ENCODE data around the gene TMPRSS15.

The TMPRSS15 gene

GRCh38 chr21:18235545-18235944 lies 168.0 kb downstream of the TMPRSS15 start:
- Mint-ChIP-seq H3K4me3 (no peak overlapping the region), H3K9me3 (peaks cover 3% of the 10 kb centered on the region), H3K27me3 (no peaks in the 10 kb centered on the region), H3K27ac (no peak overlapping the region), H3K4me1 (ENCODE audit: low read depth) (no peaks in the 10 kb centered on the region), H3K36me3 (ENCODE audit: low read depth) (no peaks in the 10 kb centered on the region)

- Mint-ChIP-seq H3K27ac (no peak overlapping the region), H3K27me3 (no peaks in the 10 kb centered on the region), H3K4me3 (no peak overlapping the region), H3K36me3 (ENCODE audit: low read depth) (no peaks in the 10 kb centered on the region), H3K9me3 (peaks cover 3% of the 10 kb centered on the region), H3K4me1 (ENCODE audit: low read depth) (no peaks in the 10 kb centered on the region)
Observed at GRCh38 chr21:18228060-18228739, 175.4 kb downstream of the TMPRSS15 start.

- H3K4me3 Mint-ChIP-seq: no peak overlapping the region
- no peaks in the 10 kb centered on the region for H3K4me1 Mint-ChIP-seq (ENCODE audit: low read depth)
- no peaks in the 10 kb centered on the region for H3K36me3 Mint-ChIP-seq (ENCODE audit: low read depth)
- H3K27ac Mint-ChIP-seq: no peak overlapping the region
- H3K9me3 Mint-ChIP-seq: peaks cover 28% of the 10 kb centered on the region
- no peaks in the 10 kb centered on the region for H3K27me3 Mint-ChIP-seq
Observed at GRCh38 chr21:18222346-18222745, 181.2 kb downstream of the TMPRSS15 start.

GRCh38 chr21:18220498-18220897 lies 183.1 kb downstream of the TMPRSS15 start:
- H3K27me3 Mint-ChIP-seq: no peaks in the 10 kb centered on the region
- no peaks in the 10 kb centered on the region for H3K4me1 Mint-ChIP-seq (ENCODE audit: low read depth)
- no peak overlapping the region for H3K4me3 Mint-ChIP-seq
- no peak overlapping the region for H3K27ac Mint-ChIP-seq
- H3K36me3 Mint-ChIP-seq (ENCODE audit: low read depth): no peaks in the 10 kb centered on the region
- peaks cover 35% of the 10 kb centered on the region for H3K9me3 Mint-ChIP-seq
